Measurements from ENCODE around the gene SLC66A2. TPM values are rescaled to one million over a fixed set of nuclear protein-coding genes. Genes with fewer than 3 reads are reported as not detected.
"Not testable (repeated sequence)": the region's sequence is repeated elsewhere in the genome, so short reads cannot be mapped to it uniquely, and the experiment has no call there.

Gene SLC66A2
- total RNA-seq, 1 donor from 2014 or later = 29.1 TPM

- ATAC-seq = no peak
Observed at GRCh38 chr18:79970419-79971133, 19.1 kb upstream of the SLC66A2 start.

- peak; percentile 41 for ATAC-seq
Observed at GRCh38 chr18:79965119-79965902, 13.9 kb upstream of the SLC66A2 start.

- peak; percentile 73 for ATAC-seq
Observed at GRCh38 chr18:79964330-79965118, 13.1 kb upstream of the SLC66A2 start, which contains the start of gene HSBP1L1. Gene HSBP1L1, plus strand, starts transcription at chr18:79964643. Its CDS starts 93 bp downstream, at chr18:79964736.

GRCh38 chr18:79963658-79964329 lies 12.3 kb upstream of the SLC66A2 start:
- no peak for ATAC-seq

GRCh38 chr18:79962835-79963657 lies 11.6 kb upstream of the SLC66A2 start:
- ATAC-seq = no peak

GRCh38 chr18:79962311-79962710 lies 10.9 kb upstream of the SLC66A2 start:
- peak; percentile 83 for ATAC-seq

- ATAC-seq = peak; percentile 64
Observed at GRCh38 chr18:79961527-79962291, 10.3 kb upstream of the SLC66A2 start.

GRCh38 chr18:79960921-79961526 lies 9.6 kb upstream of the SLC66A2 start:
- no peak for ATAC-seq

GRCh38 chr18:79960161-79960801 lies 8.8 kb upstream of the SLC66A2 start:
- not testable (repeated sequence) for ATAC-seq

- no peak for ATAC-seq
Observed at GRCh38 chr18:79958981-79959380, 7.5 kb upstream of the SLC66A2 start.

GRCh38 chr18:79956276-79956675 lies 4.8 kb upstream of the SLC66A2 start:
- ATAC-seq = no peak

- no peak for ATAC-seq
Observed at GRCh38 chr18:79955302-79956075, 4.0 kb upstream of the SLC66A2 start.

- no peak for ATAC-seq
Observed at GRCh38 chr18:79954791-79955190, 3.3 kb upstream of the SLC66A2 start.

- peak; percentile 67 for ATAC-seq
Observed at GRCh38 chr18:79953971-79954651, 2.7 kb upstream of the SLC66A2 start.

- ATAC-seq = no peak
Observed at GRCh38 chr18:79952996-79953559, 1.6 kb upstream of the SLC66A2 start.

GRCh38 chr18:79952456-79952995 lies 1.1 kb upstream of the SLC66A2 start:
- peak; percentile 1 for ATAC-seq

- ATAC-seq = peak; percentile 19
Observed at GRCh38 chr18:79950515-79951341, 725 bp downstream of the SLC66A2 start.

All from esophagus mucosa (tissue), 1 donor.